HepG2 (cell line): ENCODE results near the gene ZNF451. TPM values are rescaled to one million over a fixed set of nuclear protein-coding genes. Genes with fewer than 3 reads are reported as not detected.

ENCODE experiments used
- CBFB ChIP-seq: sonication (generic); formaldehyde crosslinking; IDR thresholded peaks from 2 replicates; pipeline ENCODE4 v1.4.0; 2020; ENCODE audit warnings: missing genetic modification reagents
- FIP1L1 ChIP-seq: fragments of 200-400 bp; formaldehyde crosslinking; IDR thresholded peaks from 2 replicates; pipeline ENCODE4 v1.6.1; 2018; ENCODE audit warnings: low read depth, mild to moderate bottlenecking, low read length, moderate library complexity, borderline replicate concordance; ENCODE audit not compliant: insufficient read depth
- KLF15 ChIP-seq: sonication (generic); formaldehyde crosslinking; IDR thresholded peaks from 2 replicates; pipeline ENCODE4 v1.8.1; 2023; ENCODE audit warnings: borderline replicate concordance, mild to moderate bottlenecking, inconsistent platforms, missing genetic modification reagents, mixed read lengths
- MLLT10 ChIP-seq: sonication (generic); formaldehyde crosslinking; IDR thresholded peaks from 2 replicates; pipeline ENCODE4 v1.4.0; 2020; ENCODE audit warnings: missing genetic modification reagents
- NKX3-1 ChIP-seq: sonication (generic); formaldehyde crosslinking; IDR thresholded peaks from 2 replicates; pipeline ENCODE4 v1.5.0; 2020; ENCODE audit warnings: missing genetic modification reagents
- SMARCC2 ChIP-seq: fragments of 450-650 bp; IDR thresholded peaks from 2 replicates; pipeline ENCODE4 v1.6.1; 2017; ENCODE audit warnings: antibody characterized with exemption, mild to moderate bottlenecking
- ZNF205 ChIP-seq: IDR thresholded peaks from 2 replicates; pipeline ENCODE4 v1.6.1; 2018; ENCODE audit warnings: missing biosample characterization, missing genetic modification reagents
- ZNF460 ChIP-seq: sonication (generic); formaldehyde crosslinking; IDR thresholded peaks from 2 replicates; pipeline ENCODE4 v1.5.1; 2020; ENCODE audit warnings: missing genetic modification reagents, mild to moderate bottlenecking, borderline replicate concordance
- ZNF556 ChIP-seq: sonication (generic); formaldehyde crosslinking; IDR thresholded peaks from 2 replicates; pipeline ENCODE4 v1.4.0; 2020; ENCODE audit warnings: mild to moderate bottlenecking, missing genetic modification reagents, borderline replicate concordance
- ZNF589 ChIP-seq: sonication (generic); formaldehyde crosslinking; conservative IDR thresholded peaks from 2 replicates; pipeline ENCODE4 v1.8.0; 2022; ENCODE audit warnings: mild to moderate bottlenecking, moderate library complexity, missing genetic modification reagents
- ZNF790 ChIP-seq: sonication (generic); formaldehyde crosslinking; IDR thresholded peaks from 2 replicates; pipeline ENCODE4 v1.8.0; 2022; ENCODE audit warnings: missing genetic modification reagents, mild to moderate bottlenecking, borderline replicate concordance
- ZSCAN30 ChIP-seq: sonication (generic); formaldehyde crosslinking; IDR thresholded peaks from 2 replicates; pipeline ENCODE4 v1.5.0; 2020; ENCODE audit warnings: mild to moderate bottlenecking, missing genetic modification reagents
- ZSCAN31 ChIP-seq: sonication (generic); formaldehyde crosslinking; IDR thresholded peaks from 2 replicates; pipeline ENCODE4 v1.5.0; 2020; ENCODE audit warnings: low read depth, mild to moderate bottlenecking, missing genetic modification reagents
- polyA plus RNA-seq, 8 experiments: library from polyadenylated mRNA; depleted of rRNA in 3 of 8; stranded (reverse) in 7 of 8; unstranded in 1 of 8; fragments of >200 nt; fragmentation: Illumina TruSeq in 4 of 8; extraction: Trizol in 4 of 8; gene quantifications; 2 replicates each; pipeline versions ENCODE4 v1.2.1 to v1.2.3, GENCODE V29; 2011 to 2016; ENCODE audit warnings: low read depth in 4 of 8, missing spikeins in 1 of 8, mixed read lengths in 1 of 8; ENCODE audit not compliant: insufficient read depth in 1 of 8
- total RNA-seq, 5 experiments: library from RNA; depleted of rRNA; stranded (reverse); fragments of >200 nt; fragmentation: Illumina TruSeq; extraction: Trizol; gene quantifications; 2 replicates each; pipeline ENCODE4 v1.2.3, GENCODE V29; 2016; ENCODE audit warnings: low read depth in 1 of 5
- TF ChIP-seq, protein P1 (sequence below): sonication (generic); formaldehyde crosslinking; IDR thresholded peaks from 2 replicates; pipeline ENCODE4 v1.9.0; 2021; ENCODE audit warnings: missing genetic modification reagents, borderline replicate concordance
- TF ChIP-seq, protein P2 (sequence below): sonication (generic); formaldehyde crosslinking; IDR thresholded peaks from 2 replicates; pipeline ENCODE4 v1.5.0; 2020; ENCODE audit warnings: mild to moderate bottlenecking, missing genetic modification reagents, borderline replicate concordance
- TF ChIP-seq, protein P3 (sequence below): IDR thresholded peaks from 2 replicates; pipeline ENCODE4 v1.6.1; 2016; ENCODE audit warnings: low read depth, missing genetic modification reagents, missing compliant biosample characterization

Gene ZNF451
- total and polyA plus RNA-seq, 2 of the 13 experiments (the other 11 are each of a cell fraction or from before 2014, with no cell fraction given) = 32.1 to 65.7 TPM

DNA sequence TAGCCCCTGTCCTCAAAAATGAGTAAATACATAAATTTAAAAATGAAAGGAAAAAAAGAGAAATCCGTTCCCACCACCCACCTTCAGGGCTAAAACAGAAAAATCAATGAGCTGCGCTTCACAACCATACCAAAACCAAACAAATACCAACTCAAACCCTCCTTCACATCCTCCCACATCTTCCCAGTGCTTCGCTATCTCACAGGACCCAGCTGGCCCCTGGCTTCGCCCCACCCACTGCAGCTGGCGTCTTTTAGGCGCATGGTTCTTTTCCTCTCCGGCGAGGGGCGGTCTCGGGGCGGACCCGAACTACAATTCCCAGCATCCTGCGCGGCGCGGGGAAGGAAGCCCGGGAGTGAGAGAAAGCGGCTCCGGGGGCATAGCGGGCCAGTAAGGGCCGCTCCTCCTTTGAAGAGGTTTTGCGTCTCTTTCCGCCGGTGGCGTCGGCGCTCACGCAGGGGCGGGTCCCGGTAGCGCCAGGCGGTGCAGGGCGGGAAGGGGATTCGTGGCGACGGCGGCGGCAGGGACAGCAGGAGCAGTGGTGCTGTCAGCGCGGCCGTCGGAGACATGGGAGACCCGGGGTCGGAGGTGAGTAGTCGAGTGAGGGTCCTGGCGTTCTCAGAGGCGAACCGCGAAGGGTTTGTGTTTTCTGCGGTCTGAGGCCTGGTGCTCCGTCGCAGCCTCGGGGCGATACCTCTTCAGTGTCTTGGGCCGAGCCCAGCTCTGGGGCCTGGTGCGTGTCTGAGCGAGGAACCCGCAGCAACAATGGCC, at the start of gene ZNF451 (continued):
- TF ChIP-seq SMARCC2 = no peak
- no peak for TF ChIP-seq ZSCAN30 (CRISPR knock-in tag)
- peak; percentile 92 for TF ChIP-seq ZNF205 (CRISPR knock-in tag)
- no peak for TF ChIP-seq NKX3-1
- peak; percentile 86; the same call in 1 of the 2 replicates for TF ChIP-seq ZNF556 (CRISPR knock-in tag)
- no peak for TF ChIP-seq ZNF790 (CRISPR knock-in tag)
- TF ChIP-seq MLLT10 = no peak
- peak; percentile 57; the same call in 1 of the 2 replicates for TF ChIP-seq ZNF460 (CRISPR knock-in tag)
- TF ChIP-seq FIP1L1 = no peak
- TF ChIP-seq, protein P1, sequence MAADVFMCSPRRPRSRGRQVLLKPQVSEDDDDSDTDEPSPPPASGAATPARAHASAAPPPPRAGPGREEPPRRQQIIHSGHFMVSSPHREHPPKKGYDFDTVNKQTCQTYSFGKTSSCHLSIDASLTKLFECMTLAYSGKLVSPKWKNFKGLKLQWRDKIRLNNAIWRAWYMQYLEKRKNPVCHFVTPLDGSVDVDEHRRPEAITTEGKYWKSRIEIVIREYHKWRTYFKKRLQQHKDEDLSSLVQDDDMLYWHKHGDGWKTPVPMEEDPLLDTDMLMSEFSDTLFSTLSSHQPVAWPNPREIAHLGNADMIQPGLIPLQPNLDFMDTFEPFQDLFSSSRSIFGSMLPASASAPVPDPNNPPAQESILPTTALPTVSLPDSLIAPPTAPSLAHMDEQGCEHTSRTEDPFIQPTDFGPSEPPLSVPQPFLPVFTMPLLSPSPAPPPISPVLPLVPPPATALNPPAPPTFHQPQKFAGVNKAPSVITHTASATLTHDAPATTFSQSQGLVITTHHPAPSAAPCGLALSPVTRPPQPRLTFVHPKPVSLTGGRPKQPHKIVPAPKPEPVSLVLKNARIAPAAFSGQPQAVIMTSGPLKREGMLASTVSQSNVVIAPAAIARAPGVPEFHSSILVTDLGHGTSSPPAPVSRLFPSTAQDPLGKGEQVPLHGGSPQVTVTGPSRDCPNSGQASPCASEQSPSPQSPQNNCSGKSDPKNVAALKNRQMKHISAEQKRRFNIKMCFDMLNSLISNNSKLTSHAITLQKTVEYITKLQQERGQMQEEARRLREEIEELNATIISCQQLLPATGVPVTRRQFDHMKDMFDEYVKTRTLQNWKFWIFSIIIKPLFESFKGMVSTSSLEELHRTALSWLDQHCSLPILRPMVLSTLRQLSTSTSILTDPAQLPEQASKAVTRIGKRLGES (CRISPR knock-in tag) = no peak
- peak; percentile 82 for TF ChIP-seq CBFB (CRISPR knock-in tag)
- TF ChIP-seq ZNF589 (CRISPR knock-in tag) = peak; percentile 57; the same call in 1 of the 2 replicates
- peak; percentile 87 for TF ChIP-seq ZSCAN31 (CRISPR knock-in tag)
- TF ChIP-seq, protein P2, sequence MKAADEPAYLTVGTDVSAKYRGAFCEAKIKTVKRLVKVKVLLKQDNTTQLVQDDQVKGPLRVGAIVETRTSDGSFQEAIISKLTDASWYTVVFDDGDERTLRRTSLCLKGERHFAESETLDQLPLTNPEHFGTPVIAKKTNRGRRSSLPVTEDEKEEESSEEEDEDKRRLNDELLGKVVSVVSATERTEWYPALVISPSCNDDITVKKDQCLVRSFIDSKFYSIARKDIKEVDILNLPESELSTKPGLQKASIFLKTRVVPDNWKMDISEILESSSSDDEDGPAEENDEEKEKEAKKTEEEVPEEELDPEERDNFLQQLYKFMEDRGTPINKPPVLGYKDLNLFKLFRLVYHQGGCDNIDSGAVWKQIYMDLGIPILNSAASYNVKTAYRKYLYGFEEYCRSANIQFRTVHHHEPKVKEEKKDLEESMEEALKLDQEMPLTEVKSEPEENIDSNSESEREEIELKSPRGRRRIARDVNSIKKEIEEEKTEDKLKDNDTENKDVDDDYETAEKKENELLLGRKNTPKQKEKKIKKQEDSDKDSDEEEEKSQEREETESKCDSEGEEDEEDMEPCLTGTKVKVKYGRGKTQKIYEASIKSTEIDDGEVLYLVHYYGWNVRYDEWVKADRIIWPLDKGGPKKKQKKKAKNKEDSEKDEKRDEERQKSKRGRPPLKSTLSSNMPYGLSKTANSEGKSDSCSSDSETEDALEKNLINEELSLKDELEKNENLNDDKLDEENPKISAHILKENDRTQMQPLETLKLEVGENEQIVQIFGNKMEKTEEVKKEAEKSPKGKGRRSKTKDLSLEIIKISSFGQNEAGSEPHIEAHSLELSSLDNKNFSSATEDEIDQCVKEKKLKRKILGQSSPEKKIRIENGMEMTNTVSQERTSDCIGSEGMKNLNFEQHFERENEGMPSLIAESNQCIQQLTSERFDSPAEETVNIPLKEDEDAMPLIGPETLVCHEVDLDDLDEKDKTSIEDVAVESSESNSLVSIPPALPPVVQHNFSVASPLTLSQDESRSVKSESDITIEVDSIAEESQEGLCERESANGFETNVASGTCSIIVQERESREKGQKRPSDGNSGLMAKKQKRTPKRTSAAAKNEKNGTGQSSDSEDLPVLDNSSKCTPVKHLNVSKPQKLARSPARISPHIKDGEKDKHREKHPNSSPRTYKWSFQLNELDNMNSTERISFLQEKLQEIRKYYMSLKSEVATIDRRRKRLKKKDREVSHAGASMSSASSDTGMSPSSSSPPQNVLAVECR (CRISPR knock-in tag) = peak; percentile 94
- 0 out of 2 replicates have a peak, but pooled peaks have one; percentile 43 for TF ChIP-seq KLF15 (CRISPR knock-in tag)
- TF ChIP-seq, protein P3, sequence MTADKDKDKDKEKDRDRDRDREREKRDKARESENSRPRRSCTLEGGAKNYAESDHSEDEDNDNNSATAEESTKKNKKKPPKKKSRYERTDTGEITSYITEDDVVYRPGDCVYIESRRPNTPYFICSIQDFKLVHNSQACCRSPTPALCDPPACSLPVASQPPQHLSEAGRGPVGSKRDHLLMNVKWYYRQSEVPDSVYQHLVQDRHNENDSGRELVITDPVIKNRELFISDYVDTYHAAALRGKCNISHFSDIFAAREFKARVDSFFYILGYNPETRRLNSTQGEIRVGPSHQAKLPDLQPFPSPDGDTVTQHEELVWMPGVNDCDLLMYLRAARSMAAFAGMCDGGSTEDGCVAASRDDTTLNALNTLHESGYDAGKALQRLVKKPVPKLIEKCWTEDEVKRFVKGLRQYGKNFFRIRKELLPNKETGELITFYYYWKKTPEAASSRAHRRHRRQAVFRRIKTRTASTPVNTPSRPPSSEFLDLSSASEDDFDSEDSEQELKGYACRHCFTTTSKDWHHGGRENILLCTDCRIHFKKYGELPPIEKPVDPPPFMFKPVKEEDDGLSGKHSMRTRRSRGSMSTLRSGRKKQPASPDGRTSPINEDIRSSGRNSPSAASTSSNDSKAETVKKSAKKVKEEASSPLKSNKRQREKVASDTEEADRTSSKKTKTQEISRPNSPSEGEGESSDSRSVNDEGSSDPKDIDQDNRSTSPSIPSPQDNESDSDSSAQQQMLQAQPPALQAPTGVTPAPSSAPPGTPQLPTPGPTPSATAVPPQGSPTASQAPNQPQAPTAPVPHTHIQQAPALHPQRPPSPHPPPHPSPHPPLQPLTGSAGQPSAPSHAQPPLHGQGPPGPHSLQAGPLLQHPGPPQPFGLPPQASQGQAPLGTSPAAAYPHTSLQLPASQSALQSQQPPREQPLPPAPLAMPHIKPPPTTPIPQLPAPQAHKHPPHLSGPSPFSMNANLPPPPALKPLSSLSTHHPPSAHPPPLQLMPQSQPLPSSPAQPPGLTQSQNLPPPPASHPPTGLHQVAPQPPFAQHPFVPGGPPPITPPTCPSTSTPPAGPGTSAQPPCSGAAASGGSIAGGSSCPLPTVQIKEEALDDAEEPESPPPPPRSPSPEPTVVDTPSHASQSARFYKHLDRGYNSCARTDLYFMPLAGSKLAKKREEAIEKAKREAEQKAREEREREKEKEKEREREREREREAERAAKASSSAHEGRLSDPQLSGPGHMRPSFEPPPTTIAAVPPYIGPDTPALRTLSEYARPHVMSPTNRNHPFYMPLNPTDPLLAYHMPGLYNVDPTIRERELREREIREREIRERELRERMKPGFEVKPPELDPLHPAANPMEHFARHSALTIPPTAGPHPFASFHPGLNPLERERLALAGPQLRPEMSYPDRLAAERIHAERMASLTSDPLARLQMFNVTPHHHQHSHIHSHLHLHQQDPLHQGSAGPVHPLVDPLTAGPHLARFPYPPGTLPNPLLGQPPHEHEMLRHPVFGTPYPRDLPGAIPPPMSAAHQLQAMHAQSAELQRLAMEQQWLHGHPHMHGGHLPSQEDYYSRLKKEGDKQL (CRISPR knock-in tag) = peak; percentile 34; the same call in 1 of the 2 replicates
